MM.1S (cell line): Measurements from ENCODE around the gene DNAJB6.

Source experiments
- EZH2 ChIP-seq: fragments of 300-600 bp; sonication (generic); optimal IDR thresholded peaks from 2 replicates; pipeline ENCODE3; 2017; ENCODE audit warnings: low read depth, mild to moderate bottlenecking, antibody characterized with exemption, low read length, mixed read lengths
- EZH2phosphoT487 ChIP-seq: fragments of 300-600 bp; sonication (generic); IDR thresholded peaks from 2 replicates; pipeline ENCODE4 v1.6.1; 2018; ENCODE audit warnings: antibody characterized with exemption, low read length
- TF ChIP-seq, protein P1 (sequence below): fragments of 300-600 bp; sonication (generic); IDR thresholded peaks from 2 replicates; pipeline ENCODE4 v1.5.1; 2016; ENCODE audit warnings: antibody characterized with exemption, low read length, mixed read lengths

DNA sequence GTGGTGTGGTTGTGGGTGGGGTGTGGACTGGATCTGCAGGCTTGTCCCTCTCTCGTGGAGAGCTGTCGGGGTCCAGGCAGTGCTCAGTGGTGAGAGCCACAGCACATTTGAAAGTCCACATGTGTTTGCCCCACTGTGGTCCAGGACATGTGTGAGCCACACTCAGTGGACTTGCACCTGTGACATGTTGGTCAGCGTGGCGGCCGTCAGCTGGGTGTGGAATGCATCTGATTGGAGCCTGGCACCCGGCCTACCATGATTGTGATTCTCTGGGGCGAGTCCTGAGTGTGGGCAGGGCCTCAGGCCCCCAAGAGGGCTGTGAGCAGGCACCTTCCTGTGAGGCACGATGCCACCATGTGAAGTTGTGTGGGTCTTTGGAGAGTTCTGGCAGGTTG, 77.9 kb downstream of the DNAJB6 start:
- TF ChIP-seq, protein P1, sequence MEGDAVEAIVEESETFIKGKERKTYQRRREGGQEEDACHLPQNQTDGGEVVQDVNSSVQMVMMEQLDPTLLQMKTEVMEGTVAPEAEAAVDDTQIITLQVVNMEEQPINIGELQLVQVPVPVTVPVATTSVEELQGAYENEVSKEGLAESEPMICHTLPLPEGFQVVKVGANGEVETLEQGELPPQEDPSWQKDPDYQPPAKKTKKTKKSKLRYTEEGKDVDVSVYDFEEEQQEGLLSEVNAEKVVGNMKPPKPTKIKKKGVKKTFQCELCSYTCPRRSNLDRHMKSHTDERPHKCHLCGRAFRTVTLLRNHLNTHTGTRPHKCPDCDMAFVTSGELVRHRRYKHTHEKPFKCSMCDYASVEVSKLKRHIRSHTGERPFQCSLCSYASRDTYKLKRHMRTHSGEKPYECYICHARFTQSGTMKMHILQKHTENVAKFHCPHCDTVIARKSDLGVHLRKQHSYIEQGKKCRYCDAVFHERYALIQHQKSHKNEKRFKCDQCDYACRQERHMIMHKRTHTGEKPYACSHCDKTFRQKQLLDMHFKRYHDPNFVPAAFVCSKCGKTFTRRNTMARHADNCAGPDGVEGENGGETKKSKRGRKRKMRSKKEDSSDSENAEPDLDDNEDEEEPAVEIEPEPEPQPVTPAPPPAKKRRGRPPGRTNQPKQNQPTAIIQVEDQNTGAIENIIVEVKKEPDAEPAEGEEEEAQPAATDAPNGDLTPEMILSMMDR, result no peak
- TF ChIP-seq EZH2 (no peak), EZH2phosphoT487 (no peak)
